ENCODE results near the gene C3orf85. TPM values are rescaled to one million over a fixed set of nuclear protein-coding genes. Genes with fewer than 3 reads are reported as not detected.

C3orf85 gene
- total RNA-seq (not detected), polyA plus RNA-seq (not detected)

GRCh38 chr3:109136523-109136922 is at the start of gene C3orf85:
TSS of gene C3orf85 (plus strand) at chr3:109136719. CDS start at chr3:109136848, 129 bp downstream.
- POLR2A ChIA-PET (ENCODE audit: partially characterized antibody): no interaction called here
- intact Hi-C loops (cut with micrococcal nuclease): no loop called here

GRCh38 chr3:109089265-109089664 is 47.3 kb upstream of the C3orf85 start:
- no peaks in the 10 kb centered on the region for H3K36me3 Mint-ChIP-seq
- no peak for DNase-seq
- H3K4me3 Mint-ChIP-seq: no peak overlapping the region
- no peak overlapping the region for H3K27ac Mint-ChIP-seq
- no peak overlapping the region for H3K27ac ChIP-seq (ENCODE audit: low read depth, low read length)
- no peaks in the 10 kb centered on the region for H3K9me3 ChIP-seq (ENCODE audit: control insufficient read depth in 1 of 2, low read length in 2 of 2)
- no peaks in the 10 kb centered on the region for H3K9me3 Mint-ChIP-seq
- intact Hi-C loops (cut with micrococcal nuclease): loop anchor here (10.0 kb wide), 1 partner anchor 534 kb away; no protein-coding TSS in a partner anchor
- H3K4me1 ChIP-seq (ENCODE audit: insufficient read depth, low read length): no peaks in the 10 kb centered on the region
- no peaks in the 10 kb centered on the region for H3K36me3 ChIP-seq (ENCODE audit: insufficient read depth, low read length)
- H3K27me3 ChIP-seq (ENCODE audit: insufficient read depth, low read length): no peaks in the 10 kb centered on the region
- peaks cover 10 to 17% of the 10 kb centered on the region in 2 donors for H3K27me3 Mint-ChIP-seq
- no peaks in the 10 kb centered on the region for H3K4me1 Mint-ChIP-seq
- POLR2A ChIA-PET (ENCODE audit: partially characterized antibody): no interaction called here
- CTCF ChIA-PET (ENCODE audit: partially characterized antibody): interaction anchor here (1.9 kb wide), 1 partner anchor 65 kb away, joined by 4 read pairs; no protein-coding TSS in a partner anchor
- H3K4me3 ChIP-seq (ENCODE audit: low read length in 2 of 2): no peak overlapping the region

More at GRCh38 chr3:109136523-109136922, at the start of gene C3orf85:
- Mint-ChIP-seq H3K9me3 (no peaks in the 10 kb centered on the region), H3K27ac (no peak within 1 kb of the TSS), H3K4me1 (no peaks in the 10 kb centered on the region), H3K36me3 (no peaks in the 10 kb centered on the region), H3K4me3 (no peak within 1 kb of the TSS), H3K27me3 (peaks cover 3 to 6% of the 10 kb centered on the region in 2 donors)
- no peaks in the 10 kb centered on the region for H3K36me3 ChIP-seq (ENCODE audit: insufficient read depth, low read length)
- CTCF ChIA-PET (ENCODE audit: partially characterized antibody): no interaction called here
- H3K27ac ChIP-seq (ENCODE audit: low read depth, low read length): no peak within 1 kb of the TSS
- no peaks in the 10 kb centered on the region for H3K4me1 ChIP-seq (ENCODE audit: insufficient read depth, low read length)
- H3K9me3 ChIP-seq (ENCODE audit: control insufficient read depth in 1 of 2, low read length in 2 of 2): no peaks in the 10 kb centered on the region
- H3K27me3 ChIP-seq (ENCODE audit: insufficient read depth, low read length): no peaks in the 10 kb centered on the region
- no peak within 1 kb of the TSS for H3K4me3 ChIP-seq (ENCODE audit: low read length in 2 of 2)
- DNase-seq: no peak

GRCh38 chr3:109091846-109092245 is 44.7 kb upstream of the C3orf85 start:
- Histone ChIP-seq H3K4me1 (ENCODE audit: insufficient read depth, low read length) (no peaks in the 10 kb centered on the region), H3K36me3 (ENCODE audit: insufficient read depth, low read length) (no peaks in the 10 kb centered on the region), H3K27me3 (ENCODE audit: insufficient read depth, low read length) (no peaks in the 10 kb centered on the region), H3K9me3 (ENCODE audit: control insufficient read depth in 1 of 2, low read length in 2 of 2) (no peaks in the 10 kb centered on the region), H3K27ac (ENCODE audit: low read depth, low read length) (no peak overlapping the region), H3K4me3 (ENCODE audit: low read length in 2 of 2) (no peak overlapping the region)
- DNase-seq: no peak
- H3K4me1 Mint-ChIP-seq: no peaks in the 10 kb centered on the region
- ChIA-PET POLR2A (ENCODE audit: partially characterized antibody) (no interaction called here), CTCF (ENCODE audit: partially characterized antibody) (interaction anchor here (1.8 kb wide), 1 partner anchor 9 kb away, joined by 6 read pairs; no protein-coding TSS in a partner anchor)
- no peak overlapping the region for H3K4me3 Mint-ChIP-seq
- no peaks in the 10 kb centered on the region for H3K36me3 Mint-ChIP-seq
- no peak overlapping the region for H3K27ac Mint-ChIP-seq
- intact Hi-C loops (cut with micrococcal nuclease): no loop called here
- H3K27me3 Mint-ChIP-seq: peaks cover 2 to 14% of the 10 kb centered on the region in 2 donors
- no peaks in the 10 kb centered on the region for H3K9me3 Mint-ChIP-seq

GRCh38 chr3:109093561-109093960 is 43.0 kb upstream of the C3orf85 start:
- Histone ChIP-seq H3K4me1 (ENCODE audit: insufficient read depth, low read length) (no peaks in the 10 kb centered on the region), H3K4me3 (ENCODE audit: low read length in 2 of 2) (no peak overlapping the region), H3K27me3 (ENCODE audit: insufficient read depth, low read length) (no peaks in the 10 kb centered on the region), H3K27ac (ENCODE audit: low read depth, low read length) (no peak overlapping the region), H3K36me3 (ENCODE audit: insufficient read depth, low read length) (no peaks in the 10 kb centered on the region), H3K9me3 (ENCODE audit: control insufficient read depth in 1 of 2, low read length in 2 of 2) (no peaks in the 10 kb centered on the region)
- H3K36me3 Mint-ChIP-seq: no peaks in the 10 kb centered on the region
- ChIA-PET CTCF (ENCODE audit: partially characterized antibody) (interaction anchor here (0.9 kb wide), 1 partner anchor 11 kb away, joined by 3 read pairs; no protein-coding TSS in a partner anchor), POLR2A (ENCODE audit: partially characterized antibody) (no interaction called here)
- H3K9me3 Mint-ChIP-seq: no peaks in the 10 kb centered on the region
- no peak for DNase-seq
- no peak overlapping the region for H3K4me3 Mint-ChIP-seq
- H3K4me1 Mint-ChIP-seq: no peaks in the 10 kb centered on the region
- H3K27me3 Mint-ChIP-seq: peaks cover 2 to 3% of the 10 kb centered on the region in 2 donors
- intact Hi-C loops (cut with micrococcal nuclease): no loop called here
- no peak overlapping the region for H3K27ac Mint-ChIP-seq

- Mint-ChIP-seq H3K36me3 (no peaks in the 10 kb centered on the region), H3K9me3 (no peaks in the 10 kb centered on the region), H3K4me1 (no peaks in the 10 kb centered on the region), H3K4me3 (no peak overlapping the region), H3K27me3 (no peaks in the 10 kb centered on the region), H3K27ac (no peak overlapping the region)
- no peaks in the 10 kb centered on the region for H3K27me3 ChIP-seq (ENCODE audit: insufficient read depth, low read length)
- no peak for DNase-seq
- intact Hi-C loops (cut with micrococcal nuclease): no loop called here
- no peak overlapping the region for H3K4me3 ChIP-seq (ENCODE audit: low read length in 2 of 2)
- ChIA-PET CTCF (ENCODE audit: partially characterized antibody) (interaction anchor here (0.9 to 1.0 kb wide), 2 partner anchors 12 to 61 kb away, joined by 3 to 4 read pairs; no protein-coding TSS in a partner anchor), POLR2A (ENCODE audit: partially characterized antibody) (no interaction called here)
- no peak overlapping the region for H3K27ac ChIP-seq (ENCODE audit: low read depth, low read length)
- no peaks in the 10 kb centered on the region for H3K9me3 ChIP-seq (ENCODE audit: control insufficient read depth in 1 of 2, low read length in 2 of 2)
- no peaks in the 10 kb centered on the region for H3K4me1 ChIP-seq (ENCODE audit: insufficient read depth, low read length)
- no peaks in the 10 kb centered on the region for H3K36me3 ChIP-seq (ENCODE audit: insufficient read depth, low read length)
These were observed 41.4 kb upstream of the C3orf85 start for GRCh38 chr3:109095166-109095565.

GRCh38 chr3:109098079-109098644 is 38.4 kb upstream of the C3orf85 start:
- Histone ChIP-seq H3K4me1 (ENCODE audit: insufficient read depth, low read length) (no peaks in the 10 kb centered on the region), H3K36me3 (ENCODE audit: insufficient read depth, low read length) (no peaks in the 10 kb centered on the region), H3K27me3 (ENCODE audit: insufficient read depth, low read length) (no peaks in the 10 kb centered on the region), H3K4me3 (ENCODE audit: low read length in 2 of 2) (no peak overlapping the region), H3K27ac (ENCODE audit: low read depth, low read length) (no peak overlapping the region), H3K9me3 (ENCODE audit: control insufficient read depth in 1 of 2, low read length in 2 of 2) (no peaks in the 10 kb centered on the region)
- ChIA-PET POLR2A (ENCODE audit: partially characterized antibody) (no interaction called here), CTCF (ENCODE audit: partially characterized antibody) (no interaction called here)
- Mint-ChIP-seq H3K9me3 (no peaks in the 10 kb centered on the region), H3K27ac (no peak overlapping the region), H3K27me3 (peaks cover 2% of the 10 kb centered on the region in 2 donors), H3K36me3 (no peaks in the 10 kb centered on the region), H3K4me3 (no peak overlapping the region), H3K4me1 (no peaks in the 10 kb centered on the region)
- intact Hi-C loops (cut with micrococcal nuclease): no loop called here
- no peak for DNase-seq

- H3K27ac Mint-ChIP-seq: no peak overlapping the region
- ChIA-PET CTCF (ENCODE audit: partially characterized antibody) (no interaction called here), POLR2A (ENCODE audit: partially characterized antibody) (no interaction called here)
- no peak overlapping the region for H3K27ac ChIP-seq (ENCODE audit: low read depth, low read length)
- H3K4me1 Mint-ChIP-seq: no peaks in the 10 kb centered on the region
- H3K36me3 ChIP-seq (ENCODE audit: insufficient read depth, low read length): no peaks in the 10 kb centered on the region
- no peak for DNase-seq
- H3K9me3 Mint-ChIP-seq: peaks cover 0 to 2% (median 0%) of the 10 kb centered on the region in 8 donors
- intact Hi-C loops (cut with micrococcal nuclease): no loop called here
- H3K4me3 Mint-ChIP-seq: no peak overlapping the region
- peaks cover 6 to 15% of the 10 kb centered on the region in 2 donors for H3K27me3 Mint-ChIP-seq
- no peak overlapping the region for H3K4me3 ChIP-seq (ENCODE audit: low read length in 2 of 2)
- no peaks in the 10 kb centered on the region for H3K4me1 ChIP-seq (ENCODE audit: insufficient read depth, low read length)
- H3K36me3 Mint-ChIP-seq: no peaks in the 10 kb centered on the region
- H3K27me3 ChIP-seq (ENCODE audit: insufficient read depth, low read length): no peaks in the 10 kb centered on the region
- no peaks in the 10 kb centered on the region for H3K9me3 ChIP-seq (ENCODE audit: control insufficient read depth in 1 of 2, low read length in 2 of 2)
These were observed 26.9 kb upstream of the C3orf85 start for GRCh38 chr3:109109574-109109973.

All from CD4-positive, alpha-beta memory T cell (primary cell).